ENCODE data around the gene GP1BA. TPM values are rescaled to one million over a fixed set of nuclear protein-coding genes. Genes with fewer than 3 reads are reported as not detected.

GP1BA gene
- total and polyA plus RNA-seq, 4 donors = 0.03 to 2.3 (median 0.18) TPM; not detected in 1

DNA sequence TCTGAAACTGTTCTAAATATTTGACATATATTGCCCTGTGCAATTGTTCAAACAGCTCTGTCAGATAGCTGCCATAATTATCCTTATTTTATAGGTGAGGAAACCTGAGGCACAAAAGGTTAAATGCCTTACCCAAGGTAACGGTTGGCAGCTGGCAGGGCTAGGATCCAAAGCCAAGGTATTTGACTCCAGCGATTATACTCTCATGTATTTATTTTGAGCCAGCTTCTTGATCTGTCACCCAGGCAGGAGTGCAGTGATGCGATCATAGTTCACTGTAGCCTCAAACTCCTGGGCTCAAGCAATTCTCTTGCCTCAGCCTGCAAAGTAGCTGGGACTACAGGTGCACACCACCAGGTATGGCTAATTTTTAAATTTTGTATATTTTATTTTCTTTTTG lies 26.0 kb downstream of the GP1BA start:
- H3K36me3 ChIP-seq (ENCODE audit: control insufficient read depth in 4 of 4, insufficient read depth in 3 of 4, low read depth in 1 of 4, low read length in 3 of 4) = peaks cover 0 to 7% (median 4%) of the 10 kb centered on the region in 4 donors
- H3K9ac ChIP-seq (ENCODE audit: low read depth in 1 of 2, low read length in 2 of 2) = no peak overlapping the region
- no peaks in the 10 kb centered on the region for H3K27me3 ChIP-seq (ENCODE audit: control insufficient read depth in 4 of 4, insufficient read depth in 4 of 4, low read length in 3 of 4)
- H3K9me3 ChIP-seq (ENCODE audit: control insufficient read depth in 4 of 4, low read length in 3 of 4) = no peaks in the 10 kb centered on the region
- peaks cover 4 to 54% (median 38%) of the 10 kb centered on the region in 4 donors for H3K4me1 ChIP-seq (ENCODE audit: control insufficient read depth in 4 of 4, insufficient read depth in 4 of 4, low read length in 3 of 4)
- H3K27ac ChIP-seq (ENCODE audit: low read depth in 1 of 2, low read length in 2 of 2) = peak overlapping the region; percentile 32 to 34
- H3K4me3 ChIP-seq (ENCODE audit: low read depth in 1 of 3, low read length in 3 of 3) = no peak overlapping the region
- no peak for DNase-seq (ENCODE audit: low spot score)
- 32% methylated on average over 3 of the region's 3 CpGs for WGBS
- TF ChIP-seq EGR1 (IDR thresholded peaks at IDR 0.05; ENCODE audit: low read depth in 2 of 2) (no peak), YY1 (IDR thresholded peaks at IDR 0.05) (no peak), JUND (IDR thresholded peaks at IDR 0.05) (peak in 1 of 2 donors; percentile 21), RAD21 (IDR thresholded peaks at IDR 0.05) (peak in 1 of 2 donors; percentile 20), RXRA (IDR thresholded peaks at IDR 0.05) (peak; percentile 60 to 63), GABPA (IDR thresholded peaks at IDR 0.05 in 1 of 2, conservative IDR thresholded peaks at IDR 0.05 in 1 of 2) (no peak), HNF4A (conservative IDR thresholded peaks at IDR 0.05) (peak; percentile 62 to 74), SP1 (IDR thresholded peaks at IDR 0.05) (peak; percentile 36), HNF4G (IDR thresholded peaks at IDR 0.05) (no peak)
- TF ChIP-seq, protein P1, sequence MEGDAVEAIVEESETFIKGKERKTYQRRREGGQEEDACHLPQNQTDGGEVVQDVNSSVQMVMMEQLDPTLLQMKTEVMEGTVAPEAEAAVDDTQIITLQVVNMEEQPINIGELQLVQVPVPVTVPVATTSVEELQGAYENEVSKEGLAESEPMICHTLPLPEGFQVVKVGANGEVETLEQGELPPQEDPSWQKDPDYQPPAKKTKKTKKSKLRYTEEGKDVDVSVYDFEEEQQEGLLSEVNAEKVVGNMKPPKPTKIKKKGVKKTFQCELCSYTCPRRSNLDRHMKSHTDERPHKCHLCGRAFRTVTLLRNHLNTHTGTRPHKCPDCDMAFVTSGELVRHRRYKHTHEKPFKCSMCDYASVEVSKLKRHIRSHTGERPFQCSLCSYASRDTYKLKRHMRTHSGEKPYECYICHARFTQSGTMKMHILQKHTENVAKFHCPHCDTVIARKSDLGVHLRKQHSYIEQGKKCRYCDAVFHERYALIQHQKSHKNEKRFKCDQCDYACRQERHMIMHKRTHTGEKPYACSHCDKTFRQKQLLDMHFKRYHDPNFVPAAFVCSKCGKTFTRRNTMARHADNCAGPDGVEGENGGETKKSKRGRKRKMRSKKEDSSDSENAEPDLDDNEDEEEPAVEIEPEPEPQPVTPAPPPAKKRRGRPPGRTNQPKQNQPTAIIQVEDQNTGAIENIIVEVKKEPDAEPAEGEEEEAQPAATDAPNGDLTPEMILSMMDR (IDR thresholded peaks at IDR 0.05; ENCODE audit: low read depth, low read length, missing input control) = no peak
- TF ChIP-seq, protein P2, sequence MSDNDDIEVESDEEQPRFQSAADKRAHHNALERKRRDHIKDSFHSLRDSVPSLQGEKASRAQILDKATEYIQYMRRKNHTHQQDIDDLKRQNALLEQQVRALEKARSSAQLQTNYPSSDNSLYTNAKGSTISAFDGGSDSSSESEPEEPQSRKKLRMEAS (IDR thresholded peaks at IDR 0.05) = no peak
- TF ChIP-seq, protein P3, sequence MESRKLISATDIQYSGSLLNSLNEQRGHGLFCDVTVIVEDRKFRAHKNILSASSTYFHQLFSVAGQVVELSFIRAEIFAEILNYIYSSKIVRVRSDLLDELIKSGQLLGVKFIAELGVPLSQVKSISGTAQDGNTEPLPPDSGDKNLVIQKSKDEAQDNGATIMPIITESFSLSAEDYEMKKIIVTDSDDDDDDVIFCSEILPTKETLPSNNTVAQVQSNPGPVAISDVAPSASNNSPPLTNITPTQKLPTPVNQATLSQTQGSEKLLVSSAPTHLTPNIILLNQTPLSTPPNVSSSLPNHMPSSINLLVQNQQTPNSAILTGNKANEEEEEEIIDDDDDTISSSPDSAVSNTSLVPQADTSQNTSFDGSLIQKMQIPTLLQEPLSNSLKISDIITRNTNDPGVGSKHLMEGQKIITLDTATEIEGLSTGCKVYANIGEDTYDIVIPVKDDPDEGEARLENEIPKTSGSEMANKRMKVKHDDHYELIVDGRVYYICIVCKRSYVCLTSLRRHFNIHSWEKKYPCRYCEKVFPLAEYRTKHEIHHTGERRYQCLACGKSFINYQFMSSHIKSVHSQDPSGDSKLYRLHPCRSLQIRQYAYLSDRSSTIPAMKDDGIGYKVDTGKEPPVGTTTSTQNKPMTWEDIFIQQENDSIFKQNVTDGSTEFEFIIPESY (IDR thresholded peaks at IDR 0.05) = no peak

DNA sequence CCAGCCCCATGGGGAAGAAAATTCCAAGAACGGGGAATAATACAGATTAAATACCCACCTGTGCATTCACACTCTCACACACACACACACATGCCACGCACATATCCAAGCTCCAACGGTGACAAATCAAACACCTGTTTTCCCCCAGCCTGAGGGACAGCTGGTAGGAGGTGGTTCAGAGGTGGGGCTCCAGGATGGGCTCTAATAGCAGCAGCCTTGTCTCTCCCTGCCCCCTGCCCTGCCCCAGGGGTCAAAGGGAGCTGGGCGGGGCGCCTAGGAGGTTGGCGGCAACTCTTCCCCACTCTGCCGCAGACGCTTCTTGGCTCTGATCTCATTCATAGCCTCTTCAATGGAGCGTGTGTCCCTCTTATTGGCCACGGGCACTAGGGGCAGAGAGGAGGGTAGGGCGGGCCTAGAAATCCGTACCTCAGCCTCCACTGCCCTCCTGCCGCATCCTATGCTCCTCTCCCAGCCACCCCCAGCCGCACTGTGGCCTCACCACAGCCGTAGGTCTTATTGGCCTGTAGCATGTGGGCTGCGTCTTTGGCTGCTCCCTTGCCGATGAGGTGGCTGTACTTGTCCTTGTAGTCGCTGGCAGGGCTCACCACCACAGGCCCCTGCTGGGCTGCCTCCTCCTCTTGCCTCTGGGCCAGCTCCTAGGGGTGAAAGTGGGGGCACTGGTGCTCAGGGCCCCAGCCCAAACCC lies 27.3 kb downstream of the GP1BA start:
- WGBS = 82% methylated on average over 18 of the region's 18 CpGs
- no peak overlapping the region for H3K27ac ChIP-seq (ENCODE audit: low read depth in 1 of 2, low read length in 2 of 2)

More for the DNA sequence above, 27.3 kb downstream of the GP1BA start:
- Histone ChIP-seq H3K4me1 (ENCODE audit: control insufficient read depth in 4 of 4, insufficient read depth in 4 of 4, low read length in 3 of 4) (peaks cover 4 to 50% (median 37%) of the 10 kb centered on the region in 4 donors), H3K9me3 (ENCODE audit: control insufficient read depth in 4 of 4, low read length in 3 of 4) (no peaks in the 10 kb centered on the region), H3K4me3 (ENCODE audit: low read depth in 1 of 3, low read length in 3 of 3) (no peak overlapping the region), H3K27me3 (ENCODE audit: control insufficient read depth in 4 of 4, insufficient read depth in 4 of 4, low read length in 3 of 4) (no peaks in the 10 kb centered on the region), H3K36me3 (ENCODE audit: control insufficient read depth in 4 of 4, insufficient read depth in 3 of 4, low read depth in 1 of 4, low read length in 3 of 4) (peaks cover 0 to 7% (median 4%) of the 10 kb centered on the region in 4 donors), H3K9ac (ENCODE audit: low read depth in 1 of 2, low read length in 2 of 2) (no peak overlapping the region)
- no peak for DNase-seq (ENCODE audit: low spot score)
- no peak for TF ChIP-seq GABPA (IDR thresholded peaks at IDR 0.05 in 1 of 2, conservative IDR thresholded peaks at IDR 0.05 in 1 of 2)
- TF ChIP-seq HNF4G (IDR thresholded peaks at IDR 0.05) = no peak
- TF ChIP-seq, protein P2 (IDR thresholded peaks at IDR 0.05) = no peak
- TF ChIP-seq RAD21 (IDR thresholded peaks at IDR 0.05) = no peak
- no peak for TF ChIP-seq TAF1 (conservative IDR thresholded peaks at IDR 0.05)
- no peak for TF ChIP-seq RXRA (IDR thresholded peaks at IDR 0.05)
